HK-2 (cell line): ENCODE measurements around the gene DPM1.

Experiments
- DNase-seq: peaks from one replicate; pipeline ENCODE4 v3.0.0-alpha.2; 2018; ENCODE audit not compliant: unreplicated experiment

DPM1 gene

DNA sequence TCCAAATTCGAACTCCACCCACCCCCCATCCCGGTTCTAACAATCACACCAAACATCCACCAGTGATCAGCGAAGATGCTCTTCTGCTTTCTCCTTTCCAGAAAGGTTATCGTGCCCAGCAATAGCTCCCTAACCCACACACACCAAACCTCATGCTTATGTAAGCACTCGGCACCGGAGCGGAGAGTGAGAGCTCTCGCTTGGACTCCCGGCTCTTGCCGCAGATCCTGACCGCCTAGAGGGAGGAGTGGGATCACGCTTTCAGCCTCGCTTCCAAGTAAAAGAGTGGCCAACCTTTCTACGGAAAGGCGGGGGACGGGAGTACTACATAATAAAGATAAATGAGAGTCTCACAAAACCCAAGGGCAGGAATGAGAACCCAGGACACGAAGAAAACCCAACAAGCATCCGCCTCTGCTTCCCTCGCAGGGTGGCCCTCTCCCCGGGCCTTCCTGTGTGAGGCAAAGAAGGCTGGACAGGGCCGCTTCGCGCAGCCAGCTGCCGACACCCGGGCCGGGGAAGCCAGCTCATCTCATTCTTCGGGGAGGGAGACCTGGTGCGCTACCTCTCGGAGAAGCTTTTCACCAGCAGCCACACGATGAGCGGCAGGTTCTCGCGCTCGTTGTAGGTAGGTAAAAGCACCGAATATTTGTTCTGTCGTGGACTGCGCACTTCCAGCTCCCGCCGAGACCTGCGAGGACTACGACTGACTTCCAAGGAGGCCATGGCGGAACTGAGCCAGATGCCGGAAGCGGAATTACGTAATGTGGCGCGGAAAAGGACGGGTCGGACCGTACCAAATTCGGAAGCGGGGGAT, at the start of gene DPM1:
Gene DPM1, minus strand, starts transcription at position 735 of the 817 bp plus-strand sequence. Its CDS starts 9 bp downstream, at position 726.
- peak; percentile 90 for DNase-seq

DNA sequence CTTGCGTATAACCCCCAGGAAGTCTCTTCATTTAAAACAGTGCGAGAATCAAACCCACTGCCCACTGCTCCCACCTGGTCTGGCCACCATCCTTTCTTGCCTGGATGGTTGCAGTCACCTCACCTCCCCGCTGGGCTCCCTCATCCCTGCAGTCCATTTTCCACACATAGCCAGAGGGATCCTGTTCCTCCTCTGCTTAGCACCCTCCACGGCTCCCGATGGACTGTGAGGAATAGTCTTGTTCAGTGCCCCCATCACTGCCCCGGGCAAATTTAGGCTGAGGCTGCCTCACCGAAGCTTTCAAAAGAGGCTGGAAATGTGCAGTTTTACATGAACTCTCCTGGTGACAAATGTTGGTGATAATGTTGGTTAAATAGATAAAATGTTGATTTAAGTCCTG, 46.9 kb upstream of the DPM1 start:
- no peak for DNase-seq

DNA sequence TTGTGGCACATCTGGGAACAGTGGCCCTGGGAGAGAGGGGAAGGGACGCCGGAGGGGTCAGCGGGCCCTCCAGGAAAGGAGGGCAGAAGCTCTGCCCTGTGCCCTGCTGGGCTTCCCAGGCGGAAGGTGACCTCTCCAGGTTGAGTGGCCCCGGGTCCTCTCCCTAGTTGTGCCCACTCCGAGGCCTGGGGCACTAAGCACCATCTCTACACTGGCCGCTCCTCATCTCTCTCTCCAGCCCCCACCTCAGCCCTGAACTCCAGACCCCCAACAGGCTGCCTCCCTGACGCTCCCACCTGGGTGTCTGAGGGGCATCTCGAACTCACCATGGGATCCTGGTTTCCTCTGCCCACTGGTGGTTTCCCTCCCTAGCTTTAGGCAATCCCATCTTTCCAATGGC, 46.4 kb upstream of the DPM1 start:
- DNase-seq = no peak

DNA sequence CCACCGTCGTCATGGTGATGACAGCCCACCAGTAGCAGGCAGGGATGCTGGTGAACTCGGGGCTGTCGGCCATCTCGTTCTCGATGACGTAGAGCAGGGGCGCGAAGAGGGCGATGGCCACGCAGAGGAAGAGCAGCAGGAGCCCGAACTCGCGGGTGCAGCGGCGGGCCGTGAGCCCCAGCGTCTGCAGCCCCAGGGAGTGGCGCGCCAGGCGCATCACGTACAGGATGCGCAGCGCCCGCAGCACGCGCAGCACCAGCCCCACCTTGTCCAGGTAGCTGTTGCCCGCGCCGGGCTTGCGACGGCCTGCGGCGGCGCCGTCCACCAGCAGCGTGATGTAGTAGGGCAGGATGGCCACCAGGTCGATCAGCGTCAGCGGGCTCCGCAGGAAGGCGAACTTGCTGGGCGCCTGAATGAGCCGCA, 46.0 kb upstream of the DPM1 start:
- DNase-seq = no peak

DNA sequence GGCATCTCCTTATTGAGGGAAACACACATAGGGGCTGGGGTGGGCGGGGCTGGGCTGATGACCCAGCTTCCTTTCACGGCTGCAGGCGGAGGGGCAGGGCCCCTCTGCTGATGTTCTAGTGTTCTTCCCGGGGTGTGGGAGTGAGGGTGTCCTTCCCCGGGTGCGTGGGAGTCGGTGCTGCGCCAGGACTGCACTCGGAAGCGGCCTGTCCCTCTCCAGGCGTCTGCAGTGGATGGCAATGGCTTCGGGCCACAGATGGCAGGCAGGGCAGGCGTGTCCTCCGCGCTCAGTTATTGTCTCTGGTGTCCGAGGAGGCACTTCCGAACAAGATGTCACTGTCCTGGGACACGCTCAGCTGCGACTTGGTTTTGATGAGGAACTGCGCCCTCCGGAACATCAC, 45.4 kb upstream of the DPM1 start:
- no peak for DNase-seq

DNA sequence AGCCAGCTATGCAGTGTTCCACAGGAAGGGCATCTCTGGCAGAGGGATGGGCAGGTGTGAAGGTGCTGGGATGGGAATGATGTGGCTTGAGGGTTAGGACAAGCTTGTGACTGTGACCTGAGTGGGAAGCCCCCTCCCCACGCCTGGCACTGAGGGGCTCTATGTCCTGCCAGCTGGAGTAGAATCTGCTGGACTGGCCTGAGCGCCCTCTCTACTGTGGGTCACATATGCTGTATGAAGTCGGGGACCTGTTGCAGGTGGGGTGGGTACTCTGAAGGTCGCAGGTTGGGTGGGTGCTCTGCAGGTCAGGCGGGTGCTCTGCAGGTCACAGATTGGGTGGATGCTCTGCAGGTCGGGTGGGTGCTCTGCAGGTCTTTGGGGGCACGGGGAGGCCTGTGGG, 44.3 kb upstream of the DPM1 start:
- DNase-seq = no peak

GRCh38 chr20:51001430-51002265, 43.3 kb upstream of the DPM1 start:
- no peak for DNase-seq

GRCh38 chr20:50999355-50999754, 41.0 kb upstream of the DPM1 start:
- DNase-seq = no peak

- no peak for DNase-seq
These were observed 38.9 kb upstream of the DPM1 start for GRCh38 chr20:50996901-50997865.

GRCh38 chr20:50995506-50995905, 37.2 kb upstream of the DPM1 start:
- DNase-seq = no peak

- DNase-seq = no peak
These were observed 35.5 kb upstream of the DPM1 start for GRCh38 chr20:50993876-50994275.

DNA sequence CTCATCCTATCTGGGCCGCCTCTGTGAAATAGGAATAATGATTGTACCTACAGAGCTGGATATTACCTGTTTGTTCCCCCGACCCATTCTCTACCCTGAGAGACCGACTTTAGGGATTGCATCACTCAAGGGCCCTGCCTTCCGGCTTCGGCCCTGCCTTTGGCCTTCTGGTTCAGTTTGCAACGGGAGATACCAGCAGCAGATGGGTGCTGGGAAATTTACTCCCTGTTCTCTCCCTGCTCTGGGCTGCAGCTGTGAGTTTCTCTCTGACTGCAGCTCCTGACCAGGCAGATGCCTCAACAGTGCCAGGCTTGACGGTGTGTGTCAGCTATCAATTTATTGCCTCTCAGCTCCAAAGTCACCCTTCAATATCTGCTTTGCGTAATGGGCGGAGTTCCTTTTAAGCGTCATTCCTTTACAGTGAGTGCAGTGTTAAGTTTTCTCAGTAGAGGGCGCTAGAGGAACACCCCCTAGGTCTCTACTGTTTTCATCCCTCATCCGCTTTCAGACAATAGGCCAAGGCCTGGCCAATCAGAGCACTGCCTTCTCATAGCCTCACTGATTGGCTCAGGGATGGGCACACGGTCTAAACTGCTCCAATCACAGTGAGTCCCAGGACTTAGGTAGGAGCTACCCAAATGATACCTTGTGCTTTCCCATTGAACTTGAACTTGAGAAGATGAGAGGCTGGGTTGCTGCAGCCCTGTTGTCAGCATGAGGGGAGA, 34.6 kb upstream of the DPM1 start:
- peak; percentile 42 for DNase-seq

DNA sequence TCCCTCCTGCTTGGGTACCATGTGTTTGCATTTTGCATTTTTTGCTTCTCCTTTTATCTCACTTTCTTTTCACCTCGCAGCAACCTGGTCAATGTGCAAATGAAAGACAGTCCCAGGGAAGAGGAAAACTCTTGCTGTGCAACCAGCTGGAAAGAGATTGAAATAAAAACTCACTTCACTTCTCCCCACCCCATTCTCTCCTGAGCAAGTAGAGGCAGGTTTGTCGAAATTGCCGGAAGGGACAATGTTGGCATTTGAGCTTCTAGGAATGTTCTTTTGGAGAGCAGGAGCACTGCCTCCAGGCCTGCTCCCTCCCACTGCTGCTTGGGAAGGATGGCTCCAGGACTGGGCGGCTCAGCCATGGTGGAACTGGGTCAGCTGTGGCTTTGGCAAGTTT, 34.0 kb upstream of the DPM1 start:
- no peak for DNase-seq

DNA sequence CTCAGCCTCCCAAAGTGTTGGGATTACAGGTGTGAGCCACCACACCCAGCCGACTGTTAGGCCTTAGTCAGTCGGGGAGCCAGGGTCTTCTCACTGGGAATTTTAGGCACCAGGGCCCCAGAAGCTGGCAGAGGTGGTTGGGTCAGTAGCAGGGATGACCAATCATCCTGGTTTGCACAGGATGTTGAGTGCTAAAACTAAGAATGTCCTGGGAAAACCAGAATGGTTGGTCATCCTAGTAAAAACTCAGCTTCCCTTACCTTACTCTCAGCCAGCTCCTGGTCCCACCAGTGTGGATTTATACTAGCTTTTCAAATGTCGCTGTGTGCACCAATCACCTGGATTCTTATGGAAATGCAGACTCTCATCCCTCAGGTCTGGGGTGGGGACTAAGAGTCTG, 32.7 kb upstream of the DPM1 start:
- no peak for DNase-seq

DNA sequence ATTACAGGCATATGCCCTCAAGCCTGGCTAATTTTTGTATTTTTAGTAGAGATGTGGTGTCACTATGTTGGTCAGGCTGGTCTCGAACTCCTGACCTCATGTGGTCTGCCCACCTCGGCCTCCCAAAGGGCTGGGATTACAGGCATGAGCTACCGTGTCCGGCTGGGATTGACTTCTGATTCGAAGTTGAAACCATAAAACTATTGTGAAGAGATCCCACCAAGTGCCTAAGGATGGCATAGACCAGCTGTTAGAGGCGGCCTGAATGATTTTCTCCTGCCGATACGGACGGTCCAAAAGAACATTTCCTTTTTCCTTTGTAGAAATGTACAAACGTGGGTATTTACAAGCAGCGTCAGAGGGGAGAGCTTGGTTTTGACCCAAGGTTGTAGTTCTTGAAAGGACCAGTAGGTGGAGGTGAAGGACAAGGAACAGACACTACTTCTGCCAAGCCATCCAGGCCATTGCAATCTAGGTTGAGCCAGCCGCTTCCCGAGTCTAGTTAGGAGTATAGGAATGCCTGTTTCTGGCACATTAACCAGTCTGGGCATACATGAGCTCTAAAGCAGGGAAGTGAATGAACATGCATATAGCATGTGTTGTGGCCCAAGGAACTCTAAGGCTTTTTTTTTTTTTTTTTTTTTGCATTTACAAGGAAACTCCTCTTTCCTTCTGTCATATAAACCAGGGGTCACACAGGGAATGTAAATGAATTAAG, 29.3 kb upstream of the DPM1 start:
- peak; percentile 80 for DNase-seq

- DNase-seq = no peak
These were observed 25.0 kb upstream of the DPM1 start for GRCh38 chr20:50983321-50983720.

DNA sequence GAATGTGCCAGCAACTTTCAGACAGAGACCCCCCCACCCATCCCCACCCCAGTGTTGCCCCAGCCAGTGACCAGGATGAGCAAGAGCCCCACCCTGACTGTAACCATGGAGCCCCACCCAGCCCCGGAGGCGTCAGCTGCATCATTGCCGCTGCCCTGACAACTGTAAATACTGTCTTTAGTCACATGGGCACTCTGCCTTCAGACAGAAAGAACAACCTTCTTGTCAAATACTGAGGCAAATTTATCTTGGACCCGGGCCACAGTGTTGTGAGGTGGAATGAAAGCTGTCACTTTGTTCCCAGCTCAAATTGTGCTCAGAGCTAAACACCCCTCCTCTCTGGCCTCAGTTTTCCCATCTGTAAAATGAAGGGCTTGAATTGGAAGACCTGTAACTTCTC, 24.0 kb upstream of the DPM1 start:
- peak; percentile 49 for DNase-seq

DNA sequence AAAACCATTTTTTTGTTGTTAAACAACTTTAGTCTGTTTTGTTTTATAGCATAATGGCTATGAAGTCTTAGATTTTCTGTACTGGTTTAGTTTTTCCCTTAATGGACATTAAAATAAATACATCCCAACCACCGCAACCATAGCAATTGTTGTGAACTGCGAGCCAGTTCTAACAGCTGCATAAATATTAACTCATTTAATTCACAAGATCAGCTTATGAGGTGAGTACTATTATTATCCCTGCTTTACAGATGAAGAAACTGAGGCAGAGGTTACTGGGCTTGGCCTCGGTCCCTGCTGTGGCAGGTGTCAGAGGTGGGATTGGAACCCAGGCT, 23.3 kb upstream of the DPM1 start:
- DNase-seq = no peak

DNA sequence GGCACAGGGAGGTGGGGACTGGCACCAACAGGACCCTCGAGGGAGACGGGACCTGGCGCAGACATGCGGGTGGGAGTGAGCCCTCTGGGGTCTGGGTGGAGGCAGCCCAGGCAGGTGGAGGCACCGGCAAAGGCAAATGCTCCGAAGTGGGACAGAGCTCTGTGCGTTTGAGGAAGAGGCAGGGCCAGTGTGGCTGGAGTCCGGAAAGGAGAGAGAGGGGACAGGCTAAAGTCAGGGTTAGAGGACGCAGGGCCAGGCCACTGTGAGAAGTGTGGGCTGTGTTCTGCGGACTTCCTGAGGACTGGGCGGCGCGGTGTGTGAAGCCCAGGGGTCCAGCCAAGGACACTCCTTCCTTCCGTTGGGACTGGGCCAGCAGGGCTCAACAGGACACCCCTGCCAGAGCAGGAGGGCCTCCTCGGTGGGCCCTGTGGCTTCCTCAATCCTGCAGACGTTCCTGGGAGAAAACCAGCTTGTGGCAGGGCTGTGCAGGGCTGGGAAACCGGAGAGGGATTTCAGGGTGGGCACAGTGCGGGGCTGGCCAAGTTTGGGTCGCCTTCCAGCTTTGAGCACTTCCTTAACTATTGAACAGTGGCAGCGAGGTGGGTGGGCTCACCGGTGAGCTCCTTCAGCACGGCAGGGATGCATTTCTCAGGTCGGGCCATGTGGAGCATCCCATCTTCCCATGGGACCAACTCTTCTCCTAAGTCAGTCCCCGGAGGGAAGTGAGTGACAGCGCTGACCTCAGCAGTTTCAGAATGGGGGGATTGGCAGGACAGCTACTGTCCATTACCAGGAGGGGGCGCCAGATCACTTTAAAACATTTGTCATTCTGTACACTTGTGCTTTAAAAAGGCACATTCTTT, 22.8 kb upstream of the DPM1 start:
- DNase-seq = peak; percentile 66
